Nucleus accumbens (tissue), 56 donors: Measurements from ENCODE around the gene CYP24A1.
A peak's percentile ranks its signal among the peaks of the same experiment; 100 is the strongest.

Experiments used
- DNase-seq, 56 donors: peaks; one replicate each; lab custom pipeline; 2025; lab: John Stamatoyannopoulos, UW

Gene CYP24A1

DNA sequence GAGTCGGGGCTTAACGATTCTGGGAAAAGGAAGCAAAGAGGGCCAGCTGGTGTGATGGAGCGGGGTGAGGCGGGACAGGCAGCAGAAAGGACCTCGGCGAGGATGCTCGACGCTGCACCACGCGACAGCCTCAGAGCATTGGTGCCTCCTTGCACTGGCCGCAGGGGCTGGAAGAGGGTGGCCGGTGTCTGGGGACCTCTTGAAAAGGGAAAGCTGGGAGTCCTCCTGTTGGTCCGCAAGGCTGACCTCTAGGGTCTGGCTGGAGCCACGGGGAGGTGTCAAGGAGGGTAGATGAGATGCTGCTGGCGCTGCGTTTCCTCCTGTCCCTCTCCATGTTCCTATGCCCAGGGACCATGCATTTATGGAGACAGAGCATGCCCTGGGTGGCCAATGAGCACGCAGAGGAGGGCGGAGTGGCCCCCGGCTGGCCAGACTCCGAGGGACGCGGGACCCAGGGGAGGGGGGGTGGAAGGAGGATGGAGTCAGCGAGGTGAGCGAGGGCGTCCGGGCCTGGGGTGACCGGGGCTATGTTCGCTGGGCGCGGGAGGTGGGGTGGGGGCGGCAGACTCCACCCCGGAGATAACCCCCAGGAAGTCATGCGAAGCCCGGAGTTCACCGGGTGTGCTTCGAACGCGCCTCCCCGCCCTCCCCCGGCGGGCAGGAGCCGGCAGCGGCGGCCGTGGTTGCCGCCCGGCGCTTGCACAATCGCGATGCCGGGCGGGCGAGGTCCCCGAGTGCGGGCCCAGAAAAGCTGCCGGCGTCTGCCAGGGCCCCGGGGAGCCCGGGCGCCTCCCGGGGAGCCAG lies at the start of gene CYP24A1:
CYP24A1 (minus strand) TSS at position 334 of the 804 bp plus-strand sequence. CDS start 407 bp downstream, outside the sequence.
- peak in 1 of 56 donors; percentile 4 for DNase-seq

DNA sequence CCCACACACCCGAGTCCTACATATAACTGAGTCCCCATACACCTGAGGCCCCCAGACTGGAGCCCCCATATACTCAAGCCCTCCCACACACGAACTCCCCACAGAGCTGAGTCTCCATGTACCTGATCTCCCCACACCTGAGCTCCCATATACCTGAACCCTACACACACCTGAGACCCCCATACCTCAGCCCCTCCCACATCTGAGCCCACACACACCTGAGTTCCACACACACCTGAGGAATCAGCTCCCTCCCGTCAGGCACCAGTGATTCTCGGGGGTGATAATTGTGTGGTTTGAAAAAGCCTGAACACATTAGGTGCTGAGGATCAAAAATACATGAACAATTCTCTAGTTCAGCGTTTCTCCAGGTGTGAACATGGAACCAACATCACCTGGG lies 49.5 kb upstream of the CYP24A1 start:
- DNase-seq, result no peak

DNA sequence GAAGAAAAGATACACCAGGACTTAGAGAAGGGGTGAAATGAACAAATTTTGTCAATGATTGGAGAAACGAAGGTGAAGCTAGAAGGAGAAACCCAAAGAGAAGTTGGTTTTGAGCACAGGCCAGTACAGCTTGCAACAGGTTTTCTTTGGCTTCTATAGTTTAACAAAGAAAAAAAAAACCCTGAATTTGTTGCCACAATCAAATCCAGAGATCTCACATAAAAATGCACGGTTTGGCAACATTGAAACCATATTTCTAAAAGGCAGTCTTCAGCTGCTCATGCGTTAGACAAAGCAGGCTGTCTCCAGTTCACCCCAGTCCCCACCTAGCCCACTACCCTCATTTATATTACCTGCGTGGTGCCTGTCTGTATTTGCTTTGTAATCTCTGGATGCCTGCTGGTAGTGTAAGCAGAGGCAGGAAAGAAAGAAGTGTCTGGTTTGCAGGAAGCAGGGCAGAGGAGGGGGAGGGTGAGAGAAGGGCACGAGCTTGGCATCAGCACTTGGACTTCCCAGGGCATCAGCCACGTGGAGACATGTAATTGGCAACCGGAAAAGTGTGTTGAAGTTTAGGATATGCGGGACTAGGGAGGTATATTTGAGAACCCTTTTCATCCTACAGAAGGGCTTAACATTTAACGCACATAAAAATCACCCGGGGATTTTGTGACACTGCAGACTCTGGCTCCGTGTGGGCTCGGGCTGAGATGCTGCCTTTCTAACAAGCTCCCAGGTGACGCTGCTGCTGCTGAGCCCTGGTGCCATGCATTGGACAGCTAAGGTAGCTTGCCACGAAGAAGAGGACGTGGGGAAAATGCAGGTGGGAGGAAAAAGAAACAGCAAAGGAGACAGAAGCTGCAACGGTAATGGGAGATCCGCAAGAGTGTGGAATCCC lies 48.5 kb upstream of the CYP24A1 start:
- DNase-seq, result peak in 3 of 56 donors; percentile 1 to 28 (median 28)

DNA sequence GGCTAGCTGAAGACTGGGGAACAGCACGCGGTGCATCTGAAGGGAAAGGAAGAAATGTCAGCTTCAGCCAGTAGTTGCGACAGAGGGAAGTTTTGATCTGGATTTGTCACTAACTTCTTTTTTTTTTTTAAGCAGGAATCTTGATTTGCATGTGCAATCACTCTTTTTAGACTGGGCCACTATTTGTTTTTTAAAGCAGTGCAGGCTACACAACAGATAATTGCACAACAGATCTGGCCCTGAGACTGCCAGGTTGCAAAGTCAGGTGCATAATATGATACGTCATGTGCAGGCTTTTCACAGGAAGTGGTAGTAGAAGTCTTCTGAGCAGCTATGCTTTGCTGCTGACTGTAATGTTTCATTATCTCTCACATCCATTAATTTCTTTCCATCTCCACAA lies 47.6 kb upstream of the CYP24A1 start:
- DNase-seq, result no peak

DNA sequence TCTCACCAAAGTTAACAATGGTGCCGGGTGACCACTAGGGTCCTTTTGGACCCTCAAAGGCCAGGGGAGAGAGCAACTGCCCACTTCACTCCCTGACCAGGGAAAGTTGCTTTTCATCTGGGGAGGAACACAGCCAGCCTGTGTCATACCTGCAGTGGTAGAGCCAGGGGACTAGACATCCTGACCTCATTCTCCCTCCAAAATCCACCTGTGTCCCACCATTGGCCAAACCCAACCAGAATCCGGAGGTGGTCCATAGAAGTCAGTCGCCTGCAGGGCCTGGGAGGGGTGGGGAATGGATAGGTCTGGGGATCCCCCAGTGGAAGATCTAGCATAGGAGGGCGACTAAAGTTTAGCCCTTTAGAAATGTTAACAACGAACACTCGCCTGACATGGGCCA lies 46.9 kb upstream of the CYP24A1 start:
- DNase-seq, result no peak

DNA sequence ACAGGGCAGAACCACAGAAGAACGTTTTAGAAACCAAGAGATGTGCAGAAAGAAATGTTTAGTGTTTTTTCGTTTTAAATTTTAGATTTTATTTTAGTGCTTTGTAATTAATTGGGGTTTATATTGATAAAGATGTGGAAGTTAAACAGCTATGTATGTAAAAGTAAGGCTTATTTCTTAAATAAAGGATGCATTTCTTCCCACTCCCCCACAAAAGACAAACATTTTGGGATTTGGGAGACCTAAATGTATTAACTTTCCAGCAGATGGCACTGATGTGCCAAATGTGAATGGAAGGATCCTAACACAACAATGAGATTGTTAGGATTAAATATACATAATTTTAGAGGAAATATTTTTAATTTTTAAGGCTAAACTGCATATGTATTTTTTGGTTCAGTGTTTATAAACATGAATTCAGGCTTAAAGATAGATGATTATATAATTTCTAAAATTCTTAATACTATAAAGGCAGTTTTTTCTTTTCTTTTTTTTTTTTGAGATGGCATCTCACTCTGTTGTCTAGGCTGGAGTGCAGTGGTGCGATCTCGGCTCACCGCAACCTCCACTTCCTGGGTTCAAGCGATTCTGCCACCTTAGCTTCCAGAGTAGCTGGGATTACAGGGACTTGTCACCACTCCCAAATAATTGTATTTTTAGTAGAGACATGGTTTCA lies 46.1 kb upstream of the CYP24A1 start:
- peak in 1 of 56 donors; percentile 2 for DNase-seq

DNA sequence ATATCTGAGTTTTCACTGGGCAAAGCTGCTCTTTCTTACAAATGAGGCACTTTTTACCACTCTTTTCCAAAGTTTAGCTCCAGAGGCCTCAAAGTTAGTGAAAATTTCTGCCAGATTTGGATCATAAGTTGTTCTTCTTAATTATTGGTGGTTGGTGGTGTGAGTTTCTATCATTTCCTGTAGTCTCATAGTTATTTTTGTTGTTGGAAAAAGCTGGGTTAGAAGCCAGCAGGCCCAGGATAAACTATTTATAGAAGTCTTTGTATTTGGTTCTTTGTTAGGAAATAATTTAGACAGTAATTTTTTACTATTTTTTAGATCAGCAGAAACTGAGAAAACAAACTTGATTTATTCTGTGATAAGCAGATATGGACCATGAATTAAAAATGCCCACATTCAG lies 44.7 kb upstream of the CYP24A1 start:
- DNase-seq, result no peak

DNA sequence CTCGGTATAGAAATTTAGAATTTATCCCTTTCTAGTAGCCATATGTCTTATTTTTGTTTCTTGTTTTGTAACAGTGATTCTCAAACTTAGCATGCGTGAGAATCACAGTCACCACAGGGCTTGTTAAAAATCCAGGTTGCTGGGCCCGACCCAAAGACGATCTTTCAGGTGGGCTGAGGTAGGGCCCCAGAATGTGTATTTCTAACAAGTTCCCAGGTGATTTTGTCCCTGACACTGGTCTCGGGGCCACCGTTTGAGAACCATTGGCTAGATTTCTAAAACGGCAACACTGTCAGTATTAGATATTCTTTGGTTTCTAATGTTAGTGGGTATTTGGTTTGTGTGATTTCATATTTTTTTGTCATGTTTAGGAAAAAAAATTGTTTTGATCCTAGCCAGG lies 44.0 kb upstream of the CYP24A1 start:
- no peak for DNase-seq

DNA sequence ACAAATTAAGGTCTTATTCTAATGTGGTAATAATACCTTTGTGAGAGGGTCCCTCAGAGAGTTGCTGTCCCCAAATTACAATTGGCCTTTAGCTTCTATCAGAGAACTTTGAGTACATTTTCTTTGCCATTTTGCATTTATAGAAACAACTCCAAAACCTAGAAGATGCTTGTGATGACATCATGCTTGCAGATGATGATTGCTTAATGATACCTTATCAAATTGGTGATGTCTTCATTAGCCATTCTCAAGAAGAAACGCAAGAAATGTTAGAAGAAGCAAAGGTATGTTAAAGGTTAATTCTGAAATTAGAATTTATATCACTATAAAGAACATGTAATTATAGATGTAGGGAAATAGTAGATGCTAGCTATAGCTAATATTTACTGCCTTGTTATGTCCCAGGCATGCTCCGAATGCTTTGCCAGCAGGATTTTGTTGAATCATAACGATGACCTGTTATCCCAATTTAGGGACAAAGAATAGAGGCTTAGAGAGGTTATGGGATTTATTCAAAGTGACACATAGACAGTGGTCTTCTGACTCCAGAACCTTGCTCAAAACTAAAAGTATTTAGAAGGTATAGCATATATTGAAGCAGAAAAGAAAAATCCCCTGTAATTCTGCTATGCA lies 41.5 kb upstream of the CYP24A1 start:
- no peak for DNase-seq

DNA sequence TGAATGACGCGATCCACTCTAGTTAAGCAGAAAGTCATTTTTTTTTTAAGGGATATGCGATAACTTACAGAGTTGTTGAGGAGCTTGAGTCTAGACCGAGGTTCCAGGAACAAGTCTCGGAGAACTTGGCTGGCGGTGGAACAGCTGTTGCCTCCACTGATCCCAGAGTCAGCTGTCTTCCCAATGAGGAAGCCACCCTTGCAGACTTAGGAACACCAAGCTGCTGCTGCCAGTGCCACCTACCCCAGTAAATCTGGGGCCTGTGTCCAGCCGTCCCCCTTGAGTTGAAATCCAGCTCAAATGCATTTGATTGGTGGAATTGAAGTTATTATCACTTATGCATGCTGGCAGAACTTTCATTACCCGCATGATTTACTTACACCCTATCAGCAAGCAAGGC lies 40.8 kb upstream of the CYP24A1 start:
- no peak for DNase-seq

DNA sequence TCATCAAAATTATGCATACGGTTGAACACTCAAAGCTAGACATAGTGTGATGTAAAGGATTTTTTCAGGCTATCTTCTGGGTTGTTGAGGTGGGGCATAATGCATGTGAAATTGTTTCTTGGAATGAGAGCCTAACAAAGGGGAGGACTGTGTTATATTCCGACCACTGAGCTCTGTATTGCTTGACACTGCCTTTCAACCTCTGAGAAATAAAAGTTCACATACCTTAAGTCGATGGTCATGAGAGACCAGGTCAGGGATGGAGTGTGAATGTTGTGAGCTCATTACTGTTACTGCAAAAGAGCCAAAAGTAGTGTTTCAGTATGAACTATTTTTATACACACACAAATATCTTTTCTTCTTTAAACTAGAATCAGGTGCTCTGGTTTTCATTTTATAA lies 39.1 kb upstream of the CYP24A1 start:
- DNase-seq, result no peak

DNA sequence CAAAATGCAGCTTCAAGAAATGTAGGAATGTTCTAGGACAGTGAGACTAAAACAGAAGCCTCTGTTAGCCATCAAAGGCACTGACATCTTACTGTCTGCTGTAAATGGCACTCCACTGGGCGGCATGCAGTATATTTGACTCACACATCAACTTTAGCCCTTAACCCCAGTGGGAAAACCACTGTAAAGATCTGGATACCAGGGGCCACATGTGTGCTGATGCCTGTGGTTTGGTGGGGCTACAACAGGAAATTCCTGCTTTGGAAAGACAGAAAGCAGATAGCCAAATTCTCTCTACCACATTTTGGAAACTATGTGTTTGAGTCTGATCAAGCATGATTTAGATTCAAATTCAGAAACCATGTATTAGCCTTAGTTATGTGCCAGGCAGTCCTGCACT lies 38.4 kb upstream of the CYP24A1 start:
- no peak for DNase-seq

DNA sequence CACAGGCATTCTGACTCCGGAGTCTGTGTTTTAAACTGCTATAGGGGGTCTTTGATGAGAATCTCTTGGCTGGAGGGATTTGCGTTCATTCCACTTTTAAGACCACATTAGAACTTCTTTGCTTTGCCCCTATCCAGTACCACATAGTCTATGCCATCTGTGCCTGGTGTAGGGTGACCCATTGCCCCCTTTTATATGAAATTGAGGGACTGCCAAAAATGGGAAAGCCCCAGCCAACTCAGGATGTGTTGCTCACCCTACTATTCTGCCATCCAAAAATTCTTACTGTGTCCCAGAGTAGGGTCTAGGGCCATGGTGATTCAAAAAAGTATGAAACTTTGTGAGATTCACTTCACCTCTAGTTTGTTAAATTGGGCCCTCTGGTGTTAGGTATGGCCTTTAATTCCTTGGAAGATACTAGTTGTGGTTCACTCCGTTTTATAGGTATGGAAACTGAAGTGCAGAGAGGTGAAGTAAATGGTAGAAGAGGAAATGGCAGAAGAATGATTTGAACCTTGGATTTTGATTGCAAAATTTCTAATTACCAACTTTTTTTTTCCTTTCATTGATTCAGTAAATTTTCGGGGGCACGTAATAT lies 35.5 kb upstream of the CYP24A1 start:
- DNase-seq, result no peak

DNA sequence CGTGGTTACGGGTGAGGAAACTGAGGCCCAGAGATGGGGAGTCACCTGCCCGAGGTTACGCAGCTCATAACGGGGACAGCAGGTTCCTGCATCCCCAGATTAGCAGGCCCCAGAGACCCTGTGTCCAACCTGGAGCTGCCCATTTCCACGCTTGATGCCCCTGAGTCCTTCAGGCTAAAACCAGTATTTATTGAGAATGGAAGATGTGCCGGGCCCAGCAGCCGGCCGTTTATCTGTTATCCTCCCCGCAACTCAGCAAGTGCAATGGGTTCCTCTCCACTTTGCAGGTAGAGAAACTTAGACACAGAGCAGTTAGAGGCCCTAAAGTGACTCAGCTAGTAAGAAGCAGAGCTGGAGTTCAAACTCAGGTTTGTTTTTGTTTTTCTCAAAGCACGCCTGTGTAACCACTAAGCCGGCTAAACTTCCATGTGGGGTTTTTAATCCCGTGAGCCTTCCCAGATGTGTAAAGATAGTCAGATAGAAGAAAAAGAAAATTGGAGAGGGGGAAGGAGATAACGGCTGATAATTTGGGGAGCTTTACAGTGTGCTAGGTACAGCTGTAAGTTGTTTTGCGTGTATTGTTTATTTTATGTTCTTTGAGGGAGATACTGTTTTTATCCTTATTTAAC lies 34.9 kb upstream of the CYP24A1 start:
- peak in 3 of 56 donors; percentile 55 to 65 (median 56) for DNase-seq

DNA sequence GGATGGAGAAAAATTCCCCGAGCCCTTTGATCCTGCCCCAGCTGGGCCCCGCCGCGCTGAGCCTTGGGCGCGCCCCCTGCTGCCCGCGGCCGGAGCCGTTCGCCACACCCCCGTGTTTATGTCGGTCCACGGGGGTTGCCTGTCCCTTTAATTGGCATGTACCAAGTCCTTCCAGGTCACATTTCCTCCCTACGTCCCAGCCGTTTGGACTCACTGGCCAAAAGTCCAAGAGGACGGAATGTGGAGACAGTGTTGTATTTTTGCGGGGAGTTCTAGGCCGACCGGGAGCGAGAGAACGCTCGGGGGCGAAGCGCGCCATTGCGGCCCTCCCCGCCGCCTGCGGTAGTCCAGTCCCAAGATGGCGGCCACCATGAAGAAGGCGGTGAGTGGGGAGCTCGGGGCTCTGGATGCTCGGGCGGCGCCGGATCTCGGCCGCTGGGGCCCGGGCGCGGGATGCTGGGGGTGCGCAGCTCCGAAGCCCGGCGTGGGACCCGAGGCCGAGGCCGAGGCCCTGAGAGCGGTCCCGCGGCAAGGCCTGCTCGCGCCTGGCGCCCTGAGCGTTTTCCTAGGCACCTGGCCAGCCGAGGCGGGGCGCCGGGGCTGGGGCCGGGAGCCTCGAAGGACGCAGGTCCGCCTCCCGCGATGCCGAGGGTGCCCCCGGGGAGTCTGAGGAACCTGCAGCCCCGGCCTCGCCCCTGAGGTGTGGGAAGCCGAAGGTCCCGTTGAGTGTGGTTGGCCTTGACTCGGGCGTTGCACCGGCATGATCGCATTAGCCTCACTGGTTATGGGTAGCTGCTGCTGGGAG lies 34.2 kb upstream of the CYP24A1 start, which contains the start of gene PFDN4:
PFDN4 (plus strand) TSS at position 345 of the 805 bp plus-strand sequence; CDS start at position 359, 14 bp downstream.
- peak in 54 of 56 donors; percentile 41 to 98 (median 83) for DNase-seq

DNA sequence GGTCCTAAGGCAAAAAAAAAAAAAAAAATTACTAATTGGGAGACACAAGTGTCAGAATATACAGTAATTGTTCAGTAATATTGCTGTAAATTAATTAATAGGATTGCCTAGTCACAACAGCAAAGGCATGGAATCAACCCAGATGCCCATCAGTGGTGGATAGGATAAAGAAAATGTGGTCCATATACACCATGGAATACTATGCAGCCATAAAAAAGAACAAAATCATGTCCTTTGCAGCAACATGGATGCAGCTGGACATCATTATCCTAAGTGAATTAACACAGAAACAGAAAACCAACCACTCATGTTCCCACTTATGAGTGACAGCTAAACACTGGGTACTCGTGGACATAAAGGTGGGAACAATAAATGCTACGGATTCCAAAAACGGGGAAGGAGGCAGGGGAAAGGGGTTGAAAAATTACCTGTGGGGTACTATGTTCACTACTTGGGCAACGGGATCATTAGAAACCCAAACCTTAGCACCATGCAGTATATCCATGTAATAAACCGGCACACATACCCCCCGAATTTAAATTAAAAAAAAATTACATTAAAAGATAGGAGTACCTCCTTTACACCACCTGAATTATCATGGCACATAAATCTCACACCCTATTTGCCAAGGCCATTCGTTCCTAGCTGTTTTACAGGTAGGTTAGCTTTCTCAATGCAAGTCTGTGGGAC lies 33.4 kb upstream of the CYP24A1 start:
- no peak for DNase-seq

DNA sequence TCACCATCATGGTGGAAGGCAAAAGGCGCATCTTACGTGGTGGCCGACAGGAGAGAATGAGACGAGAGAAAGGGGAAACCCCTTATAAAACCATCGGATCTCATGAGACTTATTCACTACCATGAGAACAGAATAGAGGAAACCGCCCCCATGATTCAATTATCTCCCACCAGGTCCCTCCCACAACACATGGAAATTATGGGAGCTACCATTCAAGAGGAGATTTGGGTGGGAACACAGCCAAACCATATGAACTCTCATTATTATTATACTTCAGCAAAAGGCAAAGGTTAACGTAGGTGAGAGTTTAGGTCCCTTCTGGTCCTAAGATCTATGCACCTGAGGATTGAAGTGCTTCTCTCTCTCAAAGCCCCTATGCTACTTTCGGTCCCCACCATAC lies 31.7 kb upstream of the CYP24A1 start:
- peak in 3 of 56 donors; percentile 16 to 34 (median 24) for DNase-seq

DNA sequence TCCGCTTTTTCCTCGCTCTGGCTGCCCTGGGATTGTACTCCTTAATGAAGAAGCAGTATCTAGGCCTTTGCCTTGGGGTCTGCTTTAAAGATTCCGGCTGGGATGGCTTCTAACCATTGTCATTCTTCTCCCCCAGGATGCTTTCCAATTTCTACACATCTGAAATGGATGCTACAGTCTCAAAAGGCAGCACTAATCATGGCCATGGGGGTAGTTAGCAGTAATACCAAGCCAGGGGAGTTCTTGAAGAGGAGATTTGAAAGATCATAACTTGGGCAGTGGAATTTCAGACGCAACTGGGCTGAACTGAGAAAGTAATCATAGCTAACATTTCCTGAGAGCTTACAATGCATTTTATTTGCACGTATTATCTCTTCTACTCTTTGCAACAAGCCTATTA lies 30.7 kb upstream of the CYP24A1 start:
- no peak for DNase-seq
